ENCODE results near the gene PAK2.
"Not testable (repeated sequence)": the region's sequence is repeated elsewhere in the genome, so short reads cannot be mapped to it uniquely, and the experiment has no call there.

PAK2 gene

DNA sequence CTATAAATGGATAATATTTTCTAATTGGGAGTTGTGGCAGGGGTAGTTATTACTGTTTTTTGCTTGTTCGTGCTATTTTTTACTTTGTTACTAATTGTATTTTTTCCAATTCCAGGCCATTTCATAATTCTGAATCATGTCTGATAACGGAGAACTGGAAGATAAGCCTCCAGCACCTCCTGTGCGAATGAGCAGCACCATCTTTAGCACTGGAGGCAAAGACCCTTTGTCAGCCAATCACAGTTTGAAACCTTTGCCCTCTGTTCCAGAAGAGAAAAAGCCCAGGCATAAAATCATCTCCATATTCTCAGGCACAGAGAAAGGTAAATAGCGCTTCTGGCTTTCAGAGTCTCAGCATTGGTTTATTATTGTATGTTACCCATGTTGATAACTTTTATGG lies 42.9 kb downstream of the PAK2 start:
- DNase-seq = no peak

DNA sequence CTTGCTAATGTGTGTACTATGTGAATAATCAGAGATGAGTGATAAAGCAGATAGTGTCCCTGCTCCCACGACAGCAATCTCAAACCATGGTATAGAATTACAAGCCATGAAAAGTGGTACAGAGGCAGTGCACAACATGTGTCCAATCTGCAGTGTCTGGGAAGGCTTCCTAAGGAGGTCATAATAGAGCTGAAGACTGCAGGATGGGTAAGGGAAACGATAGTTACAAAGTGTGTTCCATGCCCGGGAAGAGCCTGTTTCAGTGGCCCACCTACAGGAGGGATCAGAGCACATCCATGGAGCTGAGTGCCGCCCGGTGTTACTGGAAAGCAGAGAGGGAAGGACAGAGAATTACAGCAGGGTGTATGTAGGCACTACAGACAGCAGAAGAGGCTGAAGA lies 48.9 kb downstream of the PAK2 start:
- DNase-seq = no peak

DNA sequence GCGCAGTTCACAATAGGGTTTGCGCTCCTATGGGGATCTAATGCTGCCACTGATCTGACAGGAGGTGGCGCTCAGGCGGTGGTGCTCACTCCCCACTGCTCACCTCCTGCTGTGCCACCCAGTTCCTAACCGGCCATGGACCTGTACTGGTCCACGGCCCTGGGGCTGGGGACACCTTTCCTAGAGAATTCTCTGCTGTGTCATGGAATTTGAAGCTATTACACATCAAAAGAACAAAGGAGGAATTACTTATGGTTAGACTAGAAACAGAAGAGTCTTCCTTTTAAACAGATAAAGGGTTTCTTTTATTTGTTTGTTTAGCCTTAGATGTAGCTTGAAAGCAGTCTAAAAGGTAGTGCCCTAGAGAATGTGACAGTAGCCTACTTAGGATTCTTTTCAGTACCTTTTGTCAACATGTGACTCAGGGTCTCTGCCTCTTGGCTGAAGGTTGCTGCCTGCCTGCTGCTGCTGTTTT lies 50.3 kb downstream of the PAK2 start:
- no peak for DNase-seq

DNA sequence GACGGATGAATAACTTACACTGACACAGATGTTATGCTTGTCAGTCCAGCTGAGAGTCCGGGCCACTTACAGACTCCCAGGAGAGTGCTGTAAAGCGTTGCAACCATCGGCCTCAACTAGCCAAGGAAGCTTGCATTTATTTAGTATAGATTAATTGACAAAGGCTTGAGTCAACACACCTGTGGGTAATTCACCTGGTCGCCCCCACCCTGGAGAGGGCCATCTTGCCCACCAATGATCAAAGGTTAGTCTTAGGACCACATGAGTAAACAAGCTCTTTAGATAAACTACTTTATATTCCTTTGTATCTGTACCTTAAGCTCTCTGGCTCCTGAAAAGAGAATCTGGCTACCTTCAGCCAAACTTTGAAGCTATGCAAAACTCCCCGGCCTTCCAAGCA lies 51.0 kb downstream of the PAK2 start:
- DNase-seq = no peak

DNA sequence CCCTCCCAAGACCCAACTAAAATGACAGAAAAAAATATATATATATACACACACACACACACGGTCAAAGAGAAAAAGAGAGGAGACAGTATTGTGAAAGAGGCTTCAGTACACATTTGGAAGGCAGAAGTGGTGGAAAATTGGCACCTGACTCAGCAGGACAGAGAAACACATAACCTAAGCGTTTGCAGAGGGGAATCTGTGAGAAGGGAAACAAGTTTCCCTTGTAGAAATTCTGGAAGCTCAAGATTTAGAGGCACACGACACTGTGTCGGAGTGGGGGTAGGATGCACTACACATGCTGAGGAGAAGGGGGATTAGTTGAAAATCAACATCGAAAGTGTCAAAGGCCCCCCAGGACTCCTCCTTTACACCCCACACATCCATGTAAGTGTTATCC lies 53.1 kb downstream of the PAK2 start:
- peak; percentile 52 to 73 (median 67) for DNase-seq

DNA sequence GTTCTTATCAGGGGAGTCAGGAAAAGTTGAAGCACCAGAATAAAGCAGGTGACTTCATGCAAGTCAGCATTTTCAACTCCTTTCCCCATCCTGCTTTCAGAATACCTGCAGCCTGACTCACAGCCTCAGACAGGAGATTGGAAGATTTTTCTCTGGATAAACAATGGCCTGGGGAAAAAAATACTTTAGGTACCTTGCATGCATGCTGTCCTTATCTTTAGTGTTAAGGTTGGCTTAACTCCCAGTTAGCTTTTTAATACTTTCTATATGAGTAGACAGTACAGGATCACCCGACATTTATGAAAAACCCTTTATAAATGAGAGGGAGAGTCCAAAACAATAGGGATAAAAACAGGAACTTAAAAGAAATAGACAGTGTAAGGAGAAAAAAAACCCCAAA lies 53.6 kb downstream of the PAK2 start:
- peak in 2 of 4 experiments; percentile 14 to 26 for DNase-seq

DNA sequence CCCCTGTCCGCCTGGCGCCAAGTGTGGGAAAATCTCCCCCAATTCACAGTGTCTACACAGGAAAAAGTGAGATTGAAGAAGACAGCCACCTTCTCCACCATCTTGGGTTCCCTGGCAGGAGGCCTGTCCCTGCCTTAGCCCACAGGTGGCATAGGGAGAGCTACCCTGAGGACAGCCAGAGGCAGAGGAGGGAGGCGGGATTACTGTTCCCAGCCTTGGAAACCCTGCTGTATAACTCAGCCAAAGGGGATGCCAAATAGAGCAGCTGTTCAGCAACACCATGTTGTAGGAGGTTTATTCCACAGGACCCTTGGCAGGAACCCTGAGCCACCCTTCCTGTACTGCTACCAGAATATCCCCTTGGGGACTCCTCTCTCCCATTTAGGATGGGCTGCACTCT lies 54.8 kb downstream of the PAK2 start:
- DNase-seq = no peak

DNA sequence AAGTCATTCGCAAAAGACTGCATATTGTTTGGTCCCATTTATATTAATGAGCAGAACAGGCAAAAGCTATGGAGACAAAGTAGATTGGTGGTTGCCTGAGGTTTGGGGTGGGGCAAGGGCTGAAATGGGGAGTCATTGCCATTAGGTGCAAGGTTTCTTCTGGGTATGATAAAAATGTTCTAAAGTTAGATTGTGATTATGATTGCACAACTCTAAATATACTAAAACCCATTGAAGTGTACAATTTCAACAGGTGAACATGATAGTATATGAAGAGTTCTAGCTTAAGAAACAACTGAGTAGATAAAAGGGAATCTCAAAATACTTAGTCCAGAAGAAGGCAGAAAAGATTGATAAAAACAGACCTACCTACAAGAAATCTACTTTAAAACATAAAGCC lies 56.7 kb downstream of the PAK2 start:
- no peak for DNase-seq

DNA sequence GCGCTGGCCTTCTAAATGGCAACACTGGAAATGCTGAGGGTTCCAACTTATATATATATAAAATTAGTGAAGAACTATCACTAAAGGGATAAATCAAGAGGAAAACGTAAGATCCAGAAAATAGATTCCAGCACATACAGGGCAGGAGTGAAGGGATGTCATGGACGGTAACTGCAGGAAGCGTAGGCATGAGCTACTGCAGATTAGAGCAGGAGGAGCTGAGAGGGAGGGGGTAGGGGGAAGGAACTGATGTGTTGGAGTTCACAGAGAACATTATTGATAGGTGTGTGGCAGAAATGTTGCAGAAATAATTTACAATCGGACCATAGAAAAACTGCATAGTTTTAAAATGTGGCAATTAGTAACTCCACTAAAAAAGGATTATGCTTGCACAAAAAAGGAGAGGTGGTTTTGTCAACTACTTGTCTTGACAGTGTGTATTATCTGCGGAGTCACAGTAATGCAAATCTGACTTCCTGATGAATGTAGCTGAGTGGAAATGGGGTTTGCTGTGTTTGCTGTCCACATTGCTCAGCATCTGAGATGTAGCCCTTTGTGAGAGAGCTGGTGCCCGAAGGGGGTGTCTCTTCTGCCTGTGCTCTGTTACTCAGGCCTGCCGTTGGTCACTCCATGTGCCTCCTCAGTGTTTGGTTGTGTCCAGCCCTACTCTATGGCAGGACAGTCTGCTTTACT lies 61.2 kb downstream of the PAK2 start:
- no peak for DNase-seq

DNA sequence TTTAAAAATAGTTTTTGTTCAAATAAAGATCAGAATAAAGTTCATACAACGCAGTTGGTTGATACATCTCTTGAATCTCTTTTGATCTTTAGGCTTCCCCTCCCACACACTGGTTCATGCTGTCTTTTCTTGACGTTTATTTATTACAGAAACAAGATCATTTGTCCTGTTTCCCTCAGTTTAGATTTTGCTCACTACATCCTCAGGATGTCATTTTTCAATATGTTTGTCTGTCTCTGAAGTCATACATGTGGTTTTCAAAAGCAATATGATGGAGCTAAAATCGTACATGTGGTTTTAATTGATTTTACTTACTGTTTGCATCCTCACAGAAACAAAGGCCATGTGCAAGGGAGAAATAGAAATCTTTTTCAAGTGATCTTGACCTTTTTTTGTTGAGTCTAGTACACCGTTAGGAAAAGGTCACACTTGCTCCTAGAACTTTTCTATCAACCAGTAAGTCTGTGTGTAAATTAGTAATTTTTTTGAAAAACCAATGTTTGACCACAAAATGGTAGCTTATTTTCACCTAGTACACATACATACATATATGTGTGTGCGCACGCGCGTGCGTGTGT lies 64.3 kb downstream of the PAK2 start:
- DNase-seq = no peak

DNA sequence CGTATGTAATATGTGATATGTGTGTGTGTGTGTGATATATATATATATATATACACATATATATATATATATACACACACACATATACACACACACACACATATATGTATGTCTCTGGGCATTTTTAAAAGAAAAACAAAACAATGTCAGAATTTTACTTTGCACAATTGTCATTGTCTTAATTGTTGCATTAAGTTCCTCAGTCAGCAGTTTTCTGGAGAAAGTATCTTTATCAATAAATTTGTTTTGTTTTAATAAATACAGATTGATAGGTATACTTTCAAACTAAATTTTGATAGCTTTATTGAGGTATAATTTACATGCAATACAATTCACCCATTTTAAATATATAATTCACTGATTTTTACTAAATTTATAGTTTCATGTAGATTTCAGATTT lies 65.1 kb downstream of the PAK2 start:
- DNase-seq = no peak

DNA sequence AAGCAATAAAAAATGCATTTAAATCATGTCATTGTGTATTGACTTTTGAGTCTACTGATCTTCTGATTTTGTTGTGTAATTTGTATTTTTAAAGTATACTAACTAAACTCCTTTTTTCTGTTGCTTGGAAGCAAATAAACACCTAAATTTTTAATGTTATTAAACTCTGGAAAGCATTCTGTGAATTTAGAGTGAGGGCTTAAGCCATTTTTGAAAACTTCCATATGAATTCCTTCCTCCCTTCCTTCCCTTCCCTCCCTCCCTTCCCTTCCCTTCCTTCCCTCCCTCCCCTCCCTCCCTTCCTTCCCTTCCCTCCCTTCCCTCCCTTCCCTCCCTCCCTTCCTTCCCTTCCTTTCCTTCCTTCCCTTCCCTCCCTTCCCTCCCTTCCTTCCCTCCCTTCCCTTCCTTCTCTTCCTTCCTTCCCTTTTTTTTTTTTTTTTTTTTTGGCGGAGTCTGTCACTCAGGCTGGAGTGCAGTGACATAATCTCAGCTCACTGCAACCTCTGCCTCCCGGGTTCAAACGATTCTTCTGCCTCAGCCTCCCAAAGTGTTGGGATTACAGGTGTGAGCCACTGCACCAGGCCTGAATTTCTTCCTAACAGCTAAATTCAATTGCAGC lies 71.4 kb downstream of the PAK2 start:
- DNase-seq = no peak

DNA sequence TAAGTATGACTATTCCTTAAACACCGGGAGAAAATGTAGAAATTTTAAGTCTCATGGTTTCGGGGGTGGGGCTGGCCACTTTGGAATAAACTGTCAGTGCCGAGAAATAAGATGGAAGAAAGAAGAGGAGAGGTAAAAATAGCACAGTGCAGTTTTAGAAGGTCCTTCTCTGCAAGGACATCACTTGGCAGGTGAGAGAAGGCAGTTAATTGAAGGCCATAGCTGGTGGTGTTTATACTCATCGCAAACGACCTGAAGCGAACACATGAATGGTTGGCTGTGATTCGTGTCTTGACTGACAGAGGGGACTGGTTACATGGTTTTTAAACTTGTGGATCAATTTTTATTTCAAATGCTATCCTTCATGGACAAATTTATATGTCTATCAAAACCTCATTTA lies 73.2 kb downstream of the PAK2 start:
- no peak for DNase-seq

DNA sequence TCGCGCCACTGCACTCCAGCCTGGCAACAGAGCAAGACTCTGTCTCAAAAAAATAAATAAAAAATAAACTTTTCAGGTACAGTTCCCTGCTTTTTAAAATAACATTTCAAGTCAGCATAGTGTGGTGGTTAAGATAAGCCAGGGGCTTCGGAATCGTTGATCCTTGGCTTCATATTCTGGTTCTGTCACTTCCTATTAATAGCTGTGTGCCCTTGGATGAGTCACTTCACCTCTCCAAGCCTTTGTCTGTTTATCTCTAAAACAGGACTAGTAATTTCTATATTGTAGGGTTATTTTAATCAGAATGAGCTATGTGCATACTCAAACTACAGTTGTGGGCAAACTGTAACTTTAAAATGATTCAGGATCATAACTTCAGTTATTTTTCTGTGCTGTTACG lies 74.2 kb downstream of the PAK2 start:
- no peak for DNase-seq

DNA sequence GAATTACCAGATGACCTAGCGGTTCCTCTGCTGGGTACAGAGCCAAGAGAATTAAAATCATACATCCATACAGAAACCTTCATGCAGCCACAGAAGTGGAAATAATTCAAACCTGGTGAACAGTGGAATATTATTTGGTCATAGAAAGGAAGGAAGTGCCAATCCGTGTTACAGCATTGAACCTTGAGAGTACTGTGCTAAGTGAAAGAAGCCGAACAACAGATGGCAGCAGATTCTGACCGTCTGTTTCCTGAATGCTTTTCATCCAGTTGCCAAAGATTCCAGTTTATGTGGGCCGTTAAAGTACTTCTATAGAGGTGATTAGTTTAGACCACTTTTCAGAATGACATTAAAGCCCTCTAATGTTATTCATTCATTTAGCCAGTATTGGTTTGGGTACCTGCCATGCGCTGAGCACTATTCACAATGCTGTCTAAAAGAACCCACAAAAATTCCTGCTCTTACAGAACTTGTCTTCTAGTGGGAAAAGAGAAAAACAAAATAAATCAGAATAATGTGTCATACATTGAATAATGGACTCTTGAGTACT lies 82.2 kb downstream of the PAK2 start:
- DNase-seq = no peak

DNA sequence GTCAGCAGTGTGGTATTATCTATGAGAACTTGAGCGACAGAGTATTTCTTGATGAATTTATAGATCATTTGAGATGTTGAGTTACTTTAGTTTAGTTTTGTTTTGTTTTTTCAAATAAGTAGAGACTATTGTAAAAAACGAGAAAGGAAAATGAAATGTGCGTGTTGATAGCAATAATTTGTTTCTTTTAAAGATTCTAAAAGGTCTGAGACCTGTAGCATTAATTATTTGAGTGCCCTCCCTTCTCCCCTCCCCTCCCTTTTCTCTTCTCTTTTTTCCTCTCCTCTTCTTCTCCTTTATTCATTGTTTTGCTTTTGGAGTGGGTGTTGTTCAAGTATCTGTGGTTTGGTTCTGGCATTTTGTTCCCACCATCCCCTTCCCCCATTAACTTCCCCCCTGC lies 90.0 kb downstream of the PAK2 start:
- not testable (repeated sequence) for DNase-seq

DNA sequence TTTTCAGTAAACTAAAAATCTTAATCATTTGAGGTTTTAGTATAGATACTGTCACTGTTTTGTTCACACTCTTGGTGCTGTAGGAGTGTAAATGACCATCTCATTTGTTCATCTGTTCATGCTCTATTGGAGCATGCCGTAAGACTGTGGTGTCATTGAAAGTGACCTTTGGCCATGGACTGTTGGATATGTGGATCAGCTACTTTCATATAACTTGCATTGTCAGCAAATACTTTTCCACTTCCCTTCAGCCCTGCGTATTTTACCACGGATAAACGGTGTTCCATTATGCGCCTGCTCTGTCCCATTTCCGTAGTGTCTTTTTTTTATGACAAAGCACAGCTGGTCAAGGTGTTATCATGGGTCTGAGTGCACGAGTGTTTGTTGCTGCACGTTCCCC lies 95.4 kb downstream of the PAK2 start:
- peak in 2 of 4 experiments; percentile 19 to 22 for DNase-seq

DNA sequence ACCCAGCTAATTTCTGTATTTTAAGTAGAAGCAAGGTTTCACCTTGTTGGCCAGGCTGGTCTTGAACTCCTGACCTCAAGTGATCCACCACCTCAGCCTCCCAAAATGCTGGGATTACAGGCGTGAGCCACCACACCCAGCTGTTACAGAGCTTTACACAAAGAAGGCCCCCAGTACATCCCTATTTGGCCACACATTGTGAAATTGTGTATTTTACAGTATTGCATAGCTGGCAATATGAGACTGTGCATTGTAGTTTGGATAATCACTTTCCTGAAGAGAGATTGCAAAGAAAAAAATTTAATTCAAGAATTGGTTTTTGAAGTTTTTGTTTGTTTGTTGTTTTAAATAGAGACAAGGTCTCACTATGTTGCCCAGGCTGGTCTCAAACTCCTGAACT lies 97.0 kb downstream of the PAK2 start:
- not testable (repeated sequence) for DNase-seq

DNA sequence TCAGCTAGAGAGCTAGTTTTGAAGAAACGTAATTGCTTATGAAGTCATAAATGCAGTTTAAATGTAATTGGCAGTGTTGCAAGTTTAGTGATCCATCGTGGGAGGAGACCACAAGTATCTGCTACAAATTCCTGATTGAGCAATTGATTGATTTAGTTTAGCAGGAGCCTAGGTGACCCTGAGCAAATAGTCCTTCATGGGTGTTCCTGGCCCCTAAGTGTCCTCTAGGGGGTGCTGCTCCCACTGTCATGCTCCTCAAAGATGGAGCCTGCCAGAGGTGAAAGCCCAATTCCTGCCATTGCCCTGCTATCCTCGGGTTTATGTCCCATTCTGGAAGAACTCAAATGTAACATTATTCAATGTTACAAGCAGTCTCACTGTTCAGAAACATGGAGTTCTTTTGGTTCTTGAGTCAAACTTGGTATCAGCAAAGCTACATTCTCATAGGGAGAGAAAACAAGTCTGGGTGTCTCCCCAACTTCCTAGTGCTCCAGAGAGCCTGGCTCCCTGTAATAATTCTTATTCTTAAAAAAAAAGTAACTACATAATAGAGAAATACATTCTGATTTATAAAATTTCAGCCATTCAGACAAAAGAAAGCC lies 98.3 kb downstream of the PAK2 start:
- peak; percentile 79 to 88 (median 84) for DNase-seq

DNA sequence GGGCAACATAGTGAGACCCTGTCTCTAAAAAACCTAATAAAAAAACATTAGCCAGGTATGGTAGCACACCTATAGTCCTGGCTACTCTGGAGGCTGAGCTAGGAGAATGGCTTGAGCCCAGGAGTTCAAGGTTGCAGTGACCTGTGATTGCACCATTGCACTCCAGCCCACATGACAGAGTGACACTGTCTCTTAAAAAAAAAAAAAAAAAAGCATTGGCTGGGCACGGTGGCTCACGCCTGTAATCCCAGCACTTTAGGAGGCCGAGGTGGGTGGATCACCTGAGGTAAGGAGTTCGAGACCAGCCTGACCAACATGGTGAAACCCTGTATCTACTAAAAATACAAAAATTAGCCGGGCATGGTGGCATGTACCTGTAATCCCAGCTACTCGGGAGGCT lies 99.7 kb downstream of the PAK2 start:
- DNase-seq = not testable (repeated sequence)

DNA sequence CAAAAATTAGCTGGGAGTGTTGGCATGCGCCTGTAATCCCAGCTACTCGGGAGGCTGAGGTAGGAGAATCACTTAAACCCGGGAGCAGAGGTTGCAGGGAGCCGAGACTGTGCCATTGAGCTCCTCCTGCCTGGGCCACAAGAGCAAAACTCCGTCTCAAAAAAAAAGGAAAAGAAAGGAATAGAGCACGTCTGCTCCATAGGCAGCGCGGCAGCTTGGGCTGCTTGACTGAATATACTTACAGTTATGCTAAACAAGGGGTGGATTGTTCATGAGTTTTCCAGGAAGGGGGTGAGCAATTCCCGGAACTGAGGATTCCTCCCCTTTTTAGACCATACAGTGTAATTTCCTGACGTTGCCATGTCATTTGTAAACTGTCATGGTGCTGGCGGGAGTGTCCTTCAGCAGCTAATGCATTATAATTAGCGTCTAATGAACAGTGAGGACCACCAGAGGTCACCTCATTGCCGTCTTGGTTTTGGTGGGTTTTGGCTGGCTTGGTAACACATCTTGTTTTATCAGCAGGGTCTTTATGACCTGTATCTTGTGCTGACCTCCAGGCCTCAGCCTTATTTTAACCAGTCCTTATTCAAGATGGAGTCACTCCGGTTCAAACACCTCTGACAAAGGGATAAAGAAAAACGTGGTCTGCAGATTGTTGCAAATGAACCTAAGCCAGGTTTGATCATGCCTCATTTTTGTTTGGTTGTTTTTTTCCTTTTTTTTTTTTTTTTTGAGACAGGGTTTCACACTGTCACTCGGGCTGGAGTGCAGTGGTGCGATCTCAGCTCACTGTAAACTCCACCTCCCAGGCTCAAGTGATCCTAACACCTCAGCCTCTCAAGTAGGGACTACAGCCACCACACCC lies 103.1 kb downstream of the PAK2 start:
- DNase-seq = no peak

DNA sequence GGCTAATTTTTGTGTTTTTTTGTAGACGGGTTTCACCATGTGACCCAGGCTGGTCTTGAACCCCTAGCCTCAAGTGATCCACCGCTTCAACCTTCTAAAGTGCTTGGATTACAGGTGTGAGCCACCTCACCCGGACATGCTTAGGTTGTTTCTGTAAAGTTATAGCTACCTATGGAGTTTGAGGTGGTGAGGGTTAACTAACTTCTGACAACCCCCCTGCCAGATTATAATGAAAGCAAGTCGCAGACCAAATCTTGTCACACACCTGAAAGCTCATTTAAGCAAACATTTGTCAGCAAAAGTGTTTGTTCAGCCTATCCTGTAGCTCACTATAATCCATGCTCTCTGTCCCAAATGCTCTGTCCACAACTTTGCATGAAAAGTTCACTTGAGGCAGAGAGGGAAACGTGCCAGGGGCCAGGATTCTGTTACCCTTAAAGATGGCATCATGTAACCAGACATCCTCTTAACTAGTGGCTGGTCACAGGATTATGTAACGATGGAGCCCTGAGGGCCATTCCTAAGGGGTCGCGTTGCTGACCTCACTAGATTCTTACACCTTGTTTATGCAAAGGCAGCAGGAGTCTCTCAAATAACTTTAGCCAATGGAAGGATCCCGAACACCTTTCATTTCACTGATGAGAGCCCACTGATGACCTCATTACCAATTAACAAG lies 103.9 kb downstream of the PAK2 start:
- no peak for DNase-seq
